ENCODE results near the gene CLIC3.

GRCh38 chr9:136968333-136969127 is 27.8 kb downstream of the CLIC3 start:
- TF ChIP-seq CTCF (IDR thresholded peaks at IDR 0.05): no peak
- TF ChIP-seq POLR2A (IDR thresholded peaks at IDR 0.05): no peak

Measured in esophagus squamous epithelium (tissue), 4 donors.